ENCODE measurements around the gene GPR78.

The GPR78 gene

DNA sequence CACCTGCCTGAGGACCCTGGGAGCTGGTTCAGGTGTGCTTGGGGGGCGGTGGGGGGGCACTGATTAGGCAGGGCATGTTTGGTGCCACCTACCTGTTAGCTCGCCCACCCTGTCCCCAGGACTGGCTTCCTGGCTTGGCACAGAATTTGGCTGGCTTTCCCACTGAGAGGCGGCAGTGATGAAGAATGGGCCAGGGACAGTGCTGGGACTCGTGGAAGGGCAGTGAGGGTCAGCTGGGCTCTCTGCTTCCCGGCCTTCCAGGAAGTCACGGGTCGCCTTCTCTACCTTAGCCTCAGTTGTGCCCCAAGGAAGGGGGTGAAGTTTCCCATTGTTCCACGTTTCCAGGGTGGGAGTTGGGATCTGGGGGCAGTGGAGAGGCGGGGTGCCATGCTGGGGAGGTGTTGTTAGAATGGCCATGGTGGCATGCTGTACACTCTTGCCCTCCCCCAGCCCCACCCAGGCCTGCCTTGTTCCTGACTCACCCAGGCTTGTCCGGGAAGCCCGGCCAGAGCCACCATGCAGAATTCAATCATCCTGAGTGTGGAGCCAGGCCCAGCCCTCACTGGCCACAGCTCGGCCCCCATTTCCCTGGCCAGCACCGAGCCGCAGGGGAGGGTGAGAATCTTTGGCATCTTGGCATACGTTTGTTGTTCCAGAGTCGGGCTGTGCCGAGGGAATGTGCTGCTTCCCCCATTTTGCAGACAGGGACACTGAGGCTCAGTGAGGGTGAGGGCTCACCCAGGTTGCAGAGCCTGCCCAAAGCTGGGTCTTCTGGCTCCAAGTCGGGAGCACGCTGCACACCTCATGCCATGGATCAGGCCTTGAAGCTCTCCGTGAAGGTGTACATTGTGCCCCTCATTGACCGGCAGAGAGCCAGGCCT lies 21.9 kb upstream of the GPR78 start:
- Histone ChIP-seq H3K4me2 (ENCODE audit: low read length) (no peak overlapping the region), H3F3A (ENCODE audit: insufficient read depth, low read length) (no peaks in the 10 kb centered on the region), H3K36me3 (ENCODE audit: insufficient read depth, low read length) (no peaks in the 10 kb centered on the region), H3K4me3 (ENCODE audit: low read depth, low read length, poor library complexity, severe bottlenecking) (no peak overlapping the region), H3K9me2 (ENCODE audit: low read depth, low read length) (no peaks in the 10 kb centered on the region), H3K4me1 (ENCODE audit: insufficient read depth, low read length, severe bottlenecking) (no peaks in the 10 kb centered on the region), H3K79me2 (ENCODE audit: insufficient read depth, low read length) (no peaks in the 10 kb centered on the region), H4K20me1 (ENCODE audit: insufficient read depth, low read length) (no peaks in the 10 kb centered on the region), H3K27me3 (ENCODE audit: insufficient read depth, low read length) (no peaks in the 10 kb centered on the region), H3K27ac (ENCODE audit: low read depth, low read length, poor library complexity, severe bottlenecking) (no peak overlapping the region), H2AFZ (ENCODE audit: low read length) (no peak overlapping the region), H3K9ac (ENCODE audit: low read length) (no peak overlapping the region), H3K9me3 (ENCODE audit: low read length) (no peaks in the 10 kb centered on the region)
- TF ChIP-seq EZH2 (IDR thresholded peaks at IDR 0.05; ENCODE audit: borderline replicate concordance, low read length) = no peak
- TF ChIP-seq, protein P1, sequence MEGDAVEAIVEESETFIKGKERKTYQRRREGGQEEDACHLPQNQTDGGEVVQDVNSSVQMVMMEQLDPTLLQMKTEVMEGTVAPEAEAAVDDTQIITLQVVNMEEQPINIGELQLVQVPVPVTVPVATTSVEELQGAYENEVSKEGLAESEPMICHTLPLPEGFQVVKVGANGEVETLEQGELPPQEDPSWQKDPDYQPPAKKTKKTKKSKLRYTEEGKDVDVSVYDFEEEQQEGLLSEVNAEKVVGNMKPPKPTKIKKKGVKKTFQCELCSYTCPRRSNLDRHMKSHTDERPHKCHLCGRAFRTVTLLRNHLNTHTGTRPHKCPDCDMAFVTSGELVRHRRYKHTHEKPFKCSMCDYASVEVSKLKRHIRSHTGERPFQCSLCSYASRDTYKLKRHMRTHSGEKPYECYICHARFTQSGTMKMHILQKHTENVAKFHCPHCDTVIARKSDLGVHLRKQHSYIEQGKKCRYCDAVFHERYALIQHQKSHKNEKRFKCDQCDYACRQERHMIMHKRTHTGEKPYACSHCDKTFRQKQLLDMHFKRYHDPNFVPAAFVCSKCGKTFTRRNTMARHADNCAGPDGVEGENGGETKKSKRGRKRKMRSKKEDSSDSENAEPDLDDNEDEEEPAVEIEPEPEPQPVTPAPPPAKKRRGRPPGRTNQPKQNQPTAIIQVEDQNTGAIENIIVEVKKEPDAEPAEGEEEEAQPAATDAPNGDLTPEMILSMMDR (IDR thresholded peaks at IDR 0.05; ENCODE audit: low read length) = no peak

DNA sequence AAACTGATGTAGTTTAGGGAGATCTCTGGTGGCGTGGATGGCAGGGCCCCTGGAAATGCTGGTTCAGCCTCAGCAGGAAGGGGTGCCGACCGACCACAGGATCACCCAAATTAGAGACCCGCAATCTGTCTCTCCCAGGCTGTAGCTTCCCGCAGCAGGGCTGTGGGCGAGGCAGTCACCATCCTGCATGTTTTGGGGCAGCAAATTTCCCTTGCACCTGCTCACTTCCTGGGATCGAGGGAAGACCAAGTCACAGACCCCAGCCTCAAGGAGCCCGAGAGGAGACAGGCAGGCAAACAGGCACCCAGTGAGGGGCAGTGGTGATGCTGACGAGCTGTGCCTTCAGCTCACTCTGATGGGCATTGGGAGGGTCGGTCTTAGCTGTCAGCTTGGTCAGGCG lies 21.2 kb upstream of the GPR78 start:
- Histone ChIP-seq H3K9ac (ENCODE audit: low read length) (no peak overlapping the region), H3K9me2 (ENCODE audit: low read depth, low read length) (no peaks in the 10 kb centered on the region), H4K20me1 (ENCODE audit: insufficient read depth, low read length) (no peaks in the 10 kb centered on the region), H2AFZ (ENCODE audit: low read length) (no peak overlapping the region), H3K4me3 (ENCODE audit: low read depth, low read length, poor library complexity, severe bottlenecking) (no peak overlapping the region), H3K9me3 (ENCODE audit: low read length) (no peaks in the 10 kb centered on the region), H3F3A (ENCODE audit: insufficient read depth, low read length) (no peaks in the 10 kb centered on the region), H3K4me2 (ENCODE audit: low read length) (no peak overlapping the region), H3K36me3 (ENCODE audit: insufficient read depth, low read length) (no peaks in the 10 kb centered on the region), H3K79me2 (ENCODE audit: insufficient read depth, low read length) (no peaks in the 10 kb centered on the region), H3K27ac (ENCODE audit: low read depth, low read length, poor library complexity, severe bottlenecking) (no peak overlapping the region), H3K4me1 (ENCODE audit: insufficient read depth, low read length, severe bottlenecking) (no peaks in the 10 kb centered on the region), H3K27me3 (ENCODE audit: insufficient read depth, low read length) (no peaks in the 10 kb centered on the region)
- TF ChIP-seq, protein P1 (IDR thresholded peaks at IDR 0.05; ENCODE audit: low read length) = no peak
- no peak for TF ChIP-seq EZH2 (IDR thresholded peaks at IDR 0.05; ENCODE audit: borderline replicate concordance, low read length)

DNA sequence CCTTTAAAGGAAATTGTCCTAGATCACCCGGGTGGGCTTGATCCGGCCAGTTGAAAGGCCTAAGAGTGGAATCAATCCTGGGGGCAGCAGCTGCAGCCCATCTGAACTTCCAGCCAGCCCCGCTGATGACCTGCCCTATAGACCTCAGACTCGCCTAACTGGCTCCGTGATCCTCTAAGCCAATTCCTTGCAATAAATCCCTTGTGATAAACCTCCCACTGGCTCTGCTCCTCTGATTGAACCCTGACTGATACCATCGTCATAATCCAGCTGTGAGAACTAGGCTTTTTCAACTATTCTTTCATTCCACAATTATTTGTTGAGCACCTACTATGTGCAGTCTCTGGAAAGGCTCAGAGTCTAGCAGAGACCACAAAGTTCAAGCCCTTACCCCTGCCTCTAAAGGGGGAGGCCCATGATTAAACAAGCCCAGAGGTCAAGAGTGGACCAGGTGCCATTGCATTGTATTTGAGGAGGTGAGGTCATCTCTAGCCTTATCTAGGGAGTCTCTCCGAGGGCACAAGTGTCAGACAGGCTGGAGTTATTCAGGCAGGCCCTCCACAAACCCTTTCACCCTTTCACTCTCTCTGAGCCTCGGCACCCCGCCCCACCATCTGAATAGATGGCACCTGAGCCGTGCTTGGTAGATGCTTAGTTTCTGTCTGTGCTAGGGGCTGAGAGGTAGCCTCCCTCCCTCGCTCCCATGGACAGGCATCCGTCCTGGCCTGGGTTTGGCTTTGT lies 20.5 kb upstream of the GPR78 start:
- no peaks in the 10 kb centered on the region for H3F3A ChIP-seq (ENCODE audit: insufficient read depth, low read length)
- no peaks in the 10 kb centered on the region for H3K9me2 ChIP-seq (ENCODE audit: low read depth, low read length)
- no peaks in the 10 kb centered on the region for H3K79me2 ChIP-seq (ENCODE audit: insufficient read depth, low read length)
- no peaks in the 10 kb centered on the region for H3K9me3 ChIP-seq (ENCODE audit: low read length)
- H3K36me3 ChIP-seq (ENCODE audit: insufficient read depth, low read length) = no peaks in the 10 kb centered on the region
- no peak overlapping the region for H2AFZ ChIP-seq (ENCODE audit: low read length)
- H3K4me1 ChIP-seq (ENCODE audit: insufficient read depth, low read length, severe bottlenecking) = no peaks in the 10 kb centered on the region
- no peak overlapping the region for H3K27ac ChIP-seq (ENCODE audit: low read depth, low read length, poor library complexity, severe bottlenecking)
- H4K20me1 ChIP-seq (ENCODE audit: insufficient read depth, low read length) = no peaks in the 10 kb centered on the region
- H3K27me3 ChIP-seq (ENCODE audit: insufficient read depth, low read length) = no peaks in the 10 kb centered on the region
- H3K4me3 ChIP-seq (ENCODE audit: low read depth, low read length, poor library complexity, severe bottlenecking) = no peak overlapping the region
- no peak overlapping the region for H3K4me2 ChIP-seq (ENCODE audit: low read length)
- TF ChIP-seq, protein P1 (IDR thresholded peaks at IDR 0.05; ENCODE audit: low read length) = no peak
- TF ChIP-seq EZH2 (IDR thresholded peaks at IDR 0.05; ENCODE audit: borderline replicate concordance, low read length) = no peak
- H3K9ac ChIP-seq (ENCODE audit: low read length) = no peak overlapping the region

Data from OCI-LY1 (cell line).